Trophoblast cell (in vitro differentiated cells and primary cell): ENCODE data around the gene SLIT3.

Experiments used
- DNase-seq, 2 donors: peaks; one replicate each; pipeline ENCODE4 v3.0.0-alpha.2; 2016
- H2AFZ ChIP-seq: 2 replicates; pipeline ENCODE4 v1.6.1; 2013; ENCODE audit warnings: low read length, moderate library complexity, mild to moderate bottlenecking; ENCODE audit not compliant: insufficient read depth, poor library complexity
- H2AK5ac ChIP-seq: 2 replicates; pipeline ENCODE4 v1.6.1; 2013; ENCODE audit warnings: mild to moderate bottlenecking, low read length
- H2BK120ac ChIP-seq: 2 replicates; pipeline ENCODE4 v1.6.1; 2013; ENCODE audit warnings: low read length, mild to moderate bottlenecking, moderate library complexity; ENCODE audit not compliant: insufficient read depth, poor library complexity
- H2BK12ac ChIP-seq: 2 replicates; pipeline ENCODE4 v1.6.1; 2013; ENCODE audit warnings: mild to moderate bottlenecking, low read length, moderate library complexity
- H2BK5ac ChIP-seq: 2 replicates; pipeline ENCODE4 v1.6.1; 2013; ENCODE audit warnings: low read length, low read depth, moderate library complexity, mild to moderate bottlenecking; ENCODE audit not compliant: poor library complexity
- H3K14ac ChIP-seq: 2 replicates; pipeline ENCODE4 v1.6.1; 2013; ENCODE audit warnings: mild to moderate bottlenecking, low read length
- H3K18ac ChIP-seq: 2 replicates; pipeline ENCODE4 v1.6.1; 2013; ENCODE audit warnings: mild to moderate bottlenecking, low read length
- H3K23ac ChIP-seq: 2 replicates; pipeline ENCODE4 v1.6.1; 2013; ENCODE audit warnings: low read length
- H3K27ac ChIP-seq: 2 replicates; pipeline ENCODE4 v1.5.1; 2013; ENCODE audit warnings: low read depth, mild to moderate bottlenecking, inconsistent platforms, low read length, moderate library complexity
- H3K27me3 ChIP-seq: 2 replicates; pipeline ENCODE4 v1.6.1; 2013; ENCODE audit warnings: inconsistent platforms, mild to moderate bottlenecking, low read length, moderate library complexity; ENCODE audit not compliant: insufficient read depth
- H3K36me3 ChIP-seq, 2 experiments: 1 replicate in 1 of 2; 2 replicates in 1 of 2; pipeline ENCODE4 v1.6.1; 2013; ENCODE audit warnings: low read length in 2 of 2, mild to moderate bottlenecking in 2 of 2, moderate library complexity in 1 of 2; ENCODE audit not compliant: insufficient read depth in 2 of 2, control insufficient read depth in 1 of 2
- H3K4ac ChIP-seq: 2 replicates; pipeline ENCODE4 v1.6.1; 2013; ENCODE audit warnings: low read depth, mild to moderate bottlenecking, low read length, moderate library complexity
- H3K4me1 ChIP-seq, 2 experiments: 1 replicate in 1 of 2; 2 replicates in 1 of 2; pipeline ENCODE4 v1.6.1; 2013; ENCODE audit warnings: low read length in 2 of 2, mild to moderate bottlenecking in 2 of 2, moderate library complexity in 1 of 2; ENCODE audit not compliant: insufficient read depth in 2 of 2, control insufficient read depth in 1 of 2
- H3K4me2 ChIP-seq: 2 replicates; pipeline ENCODE4 v1.6.1; 2013; ENCODE audit warnings: inconsistent platforms, mild to moderate bottlenecking, low read length, moderate library complexity
- H3K4me3 ChIP-seq: 2 replicates; pipeline ENCODE4 v1.5.1; 2013; ENCODE audit warnings: mild to moderate bottlenecking, low read depth, low read length, inconsistent platforms
- H3K79me1 ChIP-seq: one replicate; pipeline ENCODE4 v1.6.1; 2013; ENCODE audit warnings: low read length
- H3K79me2 ChIP-seq: 2 replicates; pipeline ENCODE4 v1.6.1; 2013; ENCODE audit warnings: low read length, mild to moderate bottlenecking; ENCODE audit not compliant: control insufficient read depth, insufficient read depth, poor library complexity
- H3K9ac ChIP-seq: 2 replicates; pipeline ENCODE4 v1.6.1; 2013; ENCODE audit warnings: mild to moderate bottlenecking, low read length
- H3K9me3 ChIP-seq: 2 replicates; pipeline ENCODE4 v1.6.1; 2013; ENCODE audit warnings: low read depth, mild to moderate bottlenecking, control low read depth, inconsistent platforms, low read length; ENCODE audit not compliant: insufficient read depth
- H4K12ac ChIP-seq: 2 replicates; pipeline ENCODE4 v1.6.1; 2013; ENCODE audit warnings: low read depth, mild to moderate bottlenecking, low read length, moderate library complexity
- H4K8ac ChIP-seq: 2 replicates; pipeline ENCODE4 v1.6.1; 2013; ENCODE audit warnings: low read depth, mild to moderate bottlenecking, low read length, moderate library complexity
- H4K91ac ChIP-seq: one replicate; pipeline ENCODE4 v1.6.1; 2013; ENCODE audit warnings: low read depth, mild to moderate bottlenecking, low read length, moderate library complexity
- WGBS: extraction: QIAGEN DNeasy Blood & Tissue Kit; methylation state at CpG from one replicate; pipeline ENCODE4 v1.1.7; 2013; ENCODE audit warnings: missing lambda C conversion rate; ENCODE audit not compliant: insufficient read length, insufficient coverage; ENCODE audit errors: extremely low coverage; 5-methylcytosine and 5-hydroxymethylcytosine counted together

SLIT3 gene

DNA sequence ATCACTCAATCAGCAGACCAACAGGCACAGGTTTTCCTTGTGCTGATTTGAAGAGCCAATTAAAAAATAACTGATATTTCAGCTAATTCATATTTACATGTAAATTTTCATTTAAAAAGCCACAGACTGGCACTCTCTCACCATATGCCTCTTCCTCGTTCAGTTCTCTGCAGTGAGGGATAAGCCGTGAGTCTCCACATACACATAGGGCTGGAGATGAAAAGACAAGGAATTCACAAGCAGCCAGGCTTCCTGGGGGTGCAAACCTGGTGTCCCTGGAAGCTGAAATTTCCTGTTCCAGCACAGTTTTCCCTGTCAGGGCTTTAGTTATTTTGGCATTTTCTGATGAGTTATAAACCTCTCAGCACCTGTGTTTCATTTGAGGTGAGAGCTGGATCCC, 397.9 kb downstream of the SLIT3 start:
- Histone ChIP-seq H3K14ac (no peak overlapping the region), H3K36me3 (peaks cover 0 to 2% of the 10 kb centered on the region in 2 experiments), H4K8ac (no peak overlapping the region), H3K4me1 (peaks cover under 1% of the 10 kb centered on the region in 2 experiments), H3K4me3 (no peak overlapping the region), H3K9me3 (no peaks in the 10 kb centered on the region), H3K79me2 (no peaks in the 10 kb centered on the region), H2BK120ac (no peak overlapping the region), H4K91ac (no peak overlapping the region), H2AFZ (no peak overlapping the region), H3K18ac (no peak overlapping the region), H3K9ac (no peak overlapping the region), H2BK12ac (no peak overlapping the region), H3K79me1 (no peaks in the 10 kb centered on the region), H3K4me2 (no peak overlapping the region), H3K4ac (no peak overlapping the region), H2AK5ac (no peak overlapping the region), H3K27ac (no peak overlapping the region), H4K12ac (no peak overlapping the region), H2BK5ac (no peak overlapping the region), H3K27me3 (no peaks in the 10 kb centered on the region), H3K23ac (no peak overlapping the region)
- no peak for DNase-seq
- WGBS = no CpG with 5 or more reads among the region's 2 CpGs

DNA sequence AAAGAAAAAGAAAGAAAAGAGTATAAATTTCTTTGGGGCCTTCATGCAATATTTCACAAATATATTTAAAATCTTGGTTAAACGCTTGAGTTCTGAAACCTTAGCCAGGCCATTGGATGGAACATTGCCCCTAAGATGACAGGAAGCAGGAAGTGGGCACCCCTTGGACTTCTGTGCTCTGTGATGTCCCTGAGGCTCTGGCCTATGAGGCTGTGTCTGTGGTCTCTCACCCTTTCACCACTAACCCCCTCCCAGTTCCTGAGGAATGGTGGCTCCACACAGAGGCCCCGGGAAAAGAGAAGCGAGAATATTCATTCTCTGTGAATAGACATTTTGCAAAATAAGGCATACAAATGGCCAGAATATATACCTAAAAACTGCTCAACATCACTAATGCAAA, 401.3 kb downstream of the SLIT3 start:
- Histone ChIP-seq H3K27me3 (no peaks in the 10 kb centered on the region), H3K4me2 (no peak overlapping the region), H4K91ac (no peak overlapping the region), H3K18ac (no peak overlapping the region), H3K14ac (no peak overlapping the region), H2BK5ac (no peak overlapping the region), H4K8ac (no peak overlapping the region), H3K27ac (no peak overlapping the region), H3K79me1 (no peaks in the 10 kb centered on the region), H3K36me3 (peaks cover 0 to 2% of the 10 kb centered on the region in 2 experiments), H3K4me1 (peaks cover 0 to 2% of the 10 kb centered on the region in 2 experiments), H3K9ac (no peak overlapping the region), H4K12ac (no peak overlapping the region), H2AFZ (no peak overlapping the region), H2BK12ac (no peak overlapping the region), H2AK5ac (no peak overlapping the region), H3K23ac (no peak overlapping the region), H3K4ac (no peak overlapping the region), H3K79me2 (no peaks in the 10 kb centered on the region), H3K9me3 (no peaks in the 10 kb centered on the region), H3K4me3 (no peak overlapping the region), H2BK120ac (no peak overlapping the region)
- no CpG with 5 or more reads among the region's 3 CpGs for WGBS
- no peak for DNase-seq

DNA sequence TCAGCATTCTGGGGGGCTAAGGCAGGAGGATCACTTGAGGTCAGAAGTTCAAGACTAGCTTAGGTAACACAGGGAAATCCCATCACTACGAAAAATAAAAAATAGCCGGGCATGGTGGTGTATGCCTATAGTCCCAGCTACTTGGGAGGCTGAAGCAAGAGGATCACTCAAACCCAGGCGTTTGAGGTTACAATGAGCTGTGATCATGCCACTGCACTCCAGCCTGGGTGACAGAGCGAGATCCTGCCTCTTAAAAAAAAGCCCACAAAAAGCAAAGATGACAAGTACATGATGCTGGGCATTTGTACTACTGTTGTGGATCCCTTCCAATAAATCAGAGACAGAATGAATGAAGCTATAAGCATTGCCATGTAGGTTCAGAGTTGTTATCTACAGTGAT, 401.7 kb downstream of the SLIT3 start:
- WGBS = no CpG with 5 or more reads among the region's 4 CpGs
- Histone ChIP-seq H2BK120ac (no peak overlapping the region), H3K4ac (no peak overlapping the region), H3K14ac (no peak overlapping the region), H3K9me3 (no peaks in the 10 kb centered on the region), H2AFZ (no peak overlapping the region), H4K91ac (no peak overlapping the region), H3K4me1 (peaks cover 0 to 2% of the 10 kb centered on the region in 2 experiments), H3K36me3 (peaks cover 0 to 2% of the 10 kb centered on the region in 2 experiments), H3K9ac (no peak overlapping the region), H3K4me2 (no peak overlapping the region), H3K18ac (no peak overlapping the region), H3K79me2 (no peaks in the 10 kb centered on the region), H4K8ac (no peak overlapping the region), H3K27me3 (no peaks in the 10 kb centered on the region), H2BK12ac (no peak overlapping the region), H3K23ac (no peak overlapping the region), H3K79me1 (no peaks in the 10 kb centered on the region), H3K4me3 (no peak overlapping the region), H4K12ac (no peak overlapping the region), H3K27ac (no peak overlapping the region), H2AK5ac (no peak overlapping the region), H2BK5ac (no peak overlapping the region)
- no peak for DNase-seq

GRCh38 chr5:168898247-168898911, 402.6 kb downstream of the SLIT3 start:
- H2BK12ac ChIP-seq = no peak overlapping the region
- no peak overlapping the region for H3K4me2 ChIP-seq
- no peak overlapping the region for H3K23ac ChIP-seq
- H3K79me2 ChIP-seq = no peaks in the 10 kb centered on the region
- no peak overlapping the region for H2BK120ac ChIP-seq
- peaks cover 0 to 2% of the 10 kb centered on the region in 2 experiments for H3K4me1 ChIP-seq
- H4K91ac ChIP-seq = no peak overlapping the region
- H3K9ac ChIP-seq = no peak overlapping the region
- H3K9me3 ChIP-seq = no peaks in the 10 kb centered on the region
- H3K4me3 ChIP-seq = no peak overlapping the region
- H2AK5ac ChIP-seq = no peak overlapping the region
- H3K4ac ChIP-seq = no peak overlapping the region
- no peak overlapping the region for H4K12ac ChIP-seq
- H3K14ac ChIP-seq = no peak overlapping the region
- no peak overlapping the region for H2BK5ac ChIP-seq
- no peak overlapping the region for H2AFZ ChIP-seq
- H3K18ac ChIP-seq = no peak overlapping the region
- WGBS = no CpG with 5 or more reads among the region's 7 CpGs
- no peaks in the 10 kb centered on the region for H3K79me1 ChIP-seq
- DNase-seq = no peak
- H4K8ac ChIP-seq = no peak overlapping the region
- H3K36me3 ChIP-seq = peaks cover 0 to 1% of the 10 kb centered on the region in 2 experiments
- no peaks in the 10 kb centered on the region for H3K27me3 ChIP-seq
- H3K27ac ChIP-seq = no peak overlapping the region
